Measurements from ENCODE around the gene PICK1.

PICK1 gene

GRCh38 chr22:38069372-38070249, 12.4 kb downstream of the PICK1 start:
- TF ChIP-seq, protein P1, sequence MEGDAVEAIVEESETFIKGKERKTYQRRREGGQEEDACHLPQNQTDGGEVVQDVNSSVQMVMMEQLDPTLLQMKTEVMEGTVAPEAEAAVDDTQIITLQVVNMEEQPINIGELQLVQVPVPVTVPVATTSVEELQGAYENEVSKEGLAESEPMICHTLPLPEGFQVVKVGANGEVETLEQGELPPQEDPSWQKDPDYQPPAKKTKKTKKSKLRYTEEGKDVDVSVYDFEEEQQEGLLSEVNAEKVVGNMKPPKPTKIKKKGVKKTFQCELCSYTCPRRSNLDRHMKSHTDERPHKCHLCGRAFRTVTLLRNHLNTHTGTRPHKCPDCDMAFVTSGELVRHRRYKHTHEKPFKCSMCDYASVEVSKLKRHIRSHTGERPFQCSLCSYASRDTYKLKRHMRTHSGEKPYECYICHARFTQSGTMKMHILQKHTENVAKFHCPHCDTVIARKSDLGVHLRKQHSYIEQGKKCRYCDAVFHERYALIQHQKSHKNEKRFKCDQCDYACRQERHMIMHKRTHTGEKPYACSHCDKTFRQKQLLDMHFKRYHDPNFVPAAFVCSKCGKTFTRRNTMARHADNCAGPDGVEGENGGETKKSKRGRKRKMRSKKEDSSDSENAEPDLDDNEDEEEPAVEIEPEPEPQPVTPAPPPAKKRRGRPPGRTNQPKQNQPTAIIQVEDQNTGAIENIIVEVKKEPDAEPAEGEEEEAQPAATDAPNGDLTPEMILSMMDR (IDR thresholded peaks at IDR 0.05), result no peak
- no peak overlapping the region for H3K4me3 ChIP-seq (ENCODE audit: low read depth in 1 of 2, low read length in 1 of 2)
- no peaks in the 10 kb centered on the region for H3K27me3 ChIP-seq
- peaks cover 98% of the 10 kb centered on the region for H3K36me3 ChIP-seq
- no peak overlapping the region for H3K27ac ChIP-seq
- H3K9me3 ChIP-seq, result no peaks in the 10 kb centered on the region
- no peaks in the 10 kb centered on the region for H3K4me1 ChIP-seq (ENCODE audit: control insufficient read depth in 1 of 2, insufficient read depth in 1 of 2, low read depth in 1 of 2, low read length in 1 of 2)

DNA sequence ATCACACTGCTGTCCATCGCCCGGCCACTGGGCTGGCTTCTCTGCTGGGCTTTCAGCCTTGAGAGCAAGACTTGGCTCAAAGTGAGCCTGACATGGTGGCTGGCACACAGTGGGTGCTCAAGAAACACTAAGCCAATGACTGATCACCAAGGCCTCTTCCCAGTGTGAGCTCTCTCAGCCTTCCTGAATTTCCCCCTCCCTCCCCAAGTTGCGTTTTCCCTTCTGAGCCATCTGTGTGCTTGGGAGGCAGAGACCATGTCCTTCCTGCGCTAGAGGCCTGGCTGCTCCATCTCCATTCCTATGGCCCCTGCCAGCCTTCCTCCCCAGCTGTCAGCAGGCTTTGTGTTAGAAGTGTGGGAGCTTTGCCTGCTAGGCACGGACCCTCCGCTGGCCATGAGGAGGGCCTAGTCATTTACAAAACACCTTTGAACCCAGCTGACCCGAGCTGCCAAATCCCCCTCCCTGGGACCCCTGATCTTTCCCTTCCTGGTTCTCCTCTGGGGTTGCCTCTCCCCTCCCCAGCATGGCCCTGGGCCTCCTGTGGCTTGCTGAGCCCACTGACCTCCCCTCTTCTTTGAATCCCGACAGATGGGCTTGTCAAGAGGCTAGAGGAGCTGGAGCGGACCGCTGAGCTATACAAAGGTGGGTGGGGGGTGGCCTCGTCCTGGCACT, 13.2 kb downstream of the PICK1 start:
- no peaks in the 10 kb centered on the region for H3K9me3 ChIP-seq
- H3K27ac ChIP-seq, result no peak overlapping the region
- H3K27me3 ChIP-seq, result no peaks in the 10 kb centered on the region
- TF ChIP-seq, protein P1 (IDR thresholded peaks at IDR 0.05), result no peak
- no peak overlapping the region for H3K4me3 ChIP-seq (ENCODE audit: low read depth in 1 of 2, low read length in 1 of 2)
- H3K4me1 ChIP-seq (ENCODE audit: control insufficient read depth in 1 of 2, insufficient read depth in 1 of 2, low read depth in 1 of 2, low read length in 1 of 2), result no peaks in the 10 kb centered on the region
- peaks cover 98% of the 10 kb centered on the region for H3K36me3 ChIP-seq

- H3K36me3 ChIP-seq, result peaks cover 97% of the 10 kb centered on the region
- TF ChIP-seq, protein P1 (IDR thresholded peaks at IDR 0.05), result no peak
Observed at GRCh38 chr22:38071421-38072321, 14.5 kb downstream of the PICK1 start.

DNA sequence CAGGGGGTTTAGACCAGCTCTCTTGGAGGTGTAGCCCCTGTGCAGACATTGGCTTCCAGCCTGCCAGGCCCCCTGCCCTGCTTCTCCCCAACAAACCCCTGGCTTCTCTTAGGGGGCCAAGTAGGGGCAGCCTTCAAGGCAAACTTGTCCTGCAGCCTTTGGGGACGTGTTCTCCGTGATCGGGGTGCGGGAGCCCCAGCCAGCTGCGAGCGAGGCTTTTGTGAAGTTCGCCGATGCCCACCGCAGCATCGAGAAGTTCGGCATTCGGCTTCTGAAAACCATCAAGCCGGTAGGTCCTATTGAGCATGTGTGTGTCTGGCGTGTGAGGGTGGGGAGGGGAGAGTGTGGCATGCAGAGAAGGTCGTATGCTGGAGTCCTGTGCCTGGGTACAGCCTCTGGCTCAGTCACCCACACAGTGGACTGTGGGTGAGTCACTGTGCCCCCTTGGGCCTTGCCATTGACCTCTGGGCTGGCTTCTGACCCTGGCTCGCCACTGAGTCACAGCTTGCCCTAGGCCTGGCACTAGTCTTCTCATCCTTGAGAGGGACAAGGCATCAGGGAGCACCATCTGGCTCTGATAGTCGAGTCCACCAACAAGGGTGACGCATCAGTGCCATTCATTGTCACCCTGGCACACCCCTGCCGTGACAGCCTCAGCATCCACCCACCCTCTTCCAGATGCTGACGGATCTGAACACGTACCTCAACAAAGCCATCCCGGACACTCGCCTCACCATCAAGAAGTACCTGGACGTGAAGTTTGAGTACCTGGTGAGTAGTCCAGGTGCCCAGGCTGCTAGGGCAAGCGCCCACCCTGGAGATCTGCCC, 15.3 kb downstream of the PICK1 start:
- Histone ChIP-seq H3K27ac (no peak overlapping the region), H3K36me3 (peaks cover 90% of the 10 kb centered on the region), H3K4me1 (ENCODE audit: control insufficient read depth in 1 of 2, insufficient read depth in 1 of 2, low read depth in 1 of 2, low read length in 1 of 2) (no peaks in the 10 kb centered on the region), H3K9me3 (no peaks in the 10 kb centered on the region), H3K4me3 (ENCODE audit: low read depth in 1 of 2, low read length in 1 of 2) (no peak overlapping the region), H3K27me3 (no peaks in the 10 kb centered on the region)
- TF ChIP-seq, protein P1 (IDR thresholded peaks at IDR 0.05), result no peak

More at GRCh38 chr22:38071421-38072321, 14.5 kb downstream of the PICK1 start:
- Histone ChIP-seq H3K4me1 (ENCODE audit: control insufficient read depth in 1 of 2, insufficient read depth in 1 of 2, low read depth in 1 of 2, low read length in 1 of 2) (no peaks in the 10 kb centered on the region), H3K27me3 (no peaks in the 10 kb centered on the region), H3K4me3 (ENCODE audit: low read depth in 1 of 2, low read length in 1 of 2) (no peak overlapping the region), H3K27ac (no peak overlapping the region), H3K9me3 (no peaks in the 10 kb centered on the region)

Measured in neutrophil (primary cell).